Measurements from ENCODE around the gene MCEE. TPM values are rescaled to one million over a fixed set of nuclear protein-coding genes. Genes with fewer than 3 reads are reported as not detected.

Gene MCEE
- polyA plus RNA-seq, 2 of the 4 experiments (the other 2 are of a cell fraction) = 10.3 to 17.7 TPM

- FAIRE-seq (no peak), ATAC-seq (no peak), DNase-seq (ENCODE audit: low read depth in 1 of 2, low spot score in 1 of 2) (no peak)
- WGBS (ENCODE audit: missing lambda C conversion rate) = 93% methylated on average over 8 of the region's 8 CpGs
- ChIA-PET POLR2A (no interaction called here), CTCF (interaction anchor here (1.1 to 1.8 kb wide), 2 partner anchors 27 to 63 kb away, joined by 3 to 5 read pairs; no protein-coding TSS in a partner anchor)
- Histone ChIP-seq H3K4me1 (peaks cover 9% of the 10 kb centered on the region; the same call in 2 of the 3 replicates), H3K4me3 (no peak overlapping the region), H3K9me3 (no peaks in the 10 kb centered on the region), H3K27ac (no peak overlapping the region), H3K4me2 (no peak overlapping the region)
- no peak for TF ChIP-seq HOXB13 (CRISPR knock-in tag; IDR thresholded peaks at IDR 0.05; ENCODE audit: low read depth)
- TF ChIP-seq FOSB (CRISPR knock-in tag; IDR thresholded peaks at IDR 0.05) = no peak
- no peak for TF ChIP-seq RNF2 (IDR thresholded peaks at IDR 0.05; ENCODE audit: borderline replicate concordance, low read depth)
- TF ChIP-seq NPAS2 (CRISPR knock-in tag; IDR thresholded peaks at IDR 0.05; ENCODE audit: borderline replicate concordance) = no peak
- no peak for TF ChIP-seq SREBF2 (IDR thresholded peaks at IDR 0.05)
- no peak for TF ChIP-seq ATOH8 (CRISPR knock-in tag; IDR thresholded peaks at IDR 0.05; ENCODE audit: low read depth)
- TF ChIP-seq ZFP36 (IDR thresholded peaks at IDR 0.05; ENCODE audit: borderline replicate concordance, partially characterized antibody) = no peak
- TF ChIP-seq REST (IDR thresholded peaks at IDR 0.05) = no peak
- no peak for TF ChIP-seq CBX8 (IDR thresholded peaks at IDR 0.05)
- TF ChIP-seq ZNF302 (CRISPR knock-in tag; IDR thresholded peaks at IDR 0.05) = no peak
- no peak for TF ChIP-seq ZC3H11A (IDR thresholded peaks at IDR 0.05)
- TF ChIP-seq EHMT2 (IDR thresholded peaks at IDR 0.05; ENCODE audit: low read depth) = no peak
- no peak for TF ChIP-seq TP53 (CRISPR knock-in tag; IDR thresholded peaks at IDR 0.05)
- no peak for TF ChIP-seq HEYL (CRISPR knock-in tag; IDR thresholded peaks at IDR 0.05)
- no peak for TF ChIP-seq CEBPB (IDR thresholded peaks at IDR 0.05)
- no peak for TF ChIP-seq RFX5 (IDR thresholded peaks at IDR 0.05)
- no peak for TF ChIP-seq MYC (IDR thresholded peaks at IDR 0.05; ENCODE audit: borderline replicate concordance, low read length)
- no peak for TF ChIP-seq CHD4 (IDR thresholded peaks at IDR 0.05; ENCODE audit: borderline replicate concordance)
- TF ChIP-seq ZSCAN20 (CRISPR knock-in tag; IDR thresholded peaks at IDR 0.05) = no peak
- no peak for TF ChIP-seq JUN (IDR thresholded peaks at IDR 0.05)
Measured at GRCh38 chr2:71073475-71073874, 56.6 kb downstream of the MCEE start.

GRCh38 chr2:71072492-71072891 lies 57.5 kb downstream of the MCEE start:
- no peak for ATAC-seq
- peaks cover 10% of the 10 kb centered on the region; the same call in 2 of the 3 replicates for H3K4me1 ChIP-seq
- WGBS (ENCODE audit: missing lambda C conversion rate) = 79% methylated on average over 4 of the region's 4 CpGs
- ChIA-PET CTCF (interaction anchor here (1.4 to 1.8 kb wide), 2 partner anchors 28 to 70 kb away, joined by 3 to 5 read pairs; no protein-coding TSS in a partner anchor), POLR2A (no interaction called here)
- no peak for DNase-seq (ENCODE audit: low read depth in 1 of 2, low spot score in 1 of 2)
- no peak overlapping the region for H3K27ac ChIP-seq
- TF ChIP-seq RNF2 (IDR thresholded peaks at IDR 0.05; ENCODE audit: borderline replicate concordance, low read depth) (no peak), NFE2L2 (conservative IDR thresholded peaks at IDR 0.05; ENCODE audit: low read length) (no peak), RARB (CRISPR knock-in tag; IDR thresholded peaks at IDR 0.05) (no peak)
- FAIRE-seq = no peak
- no peaks in the 10 kb centered on the region for H3K9me3 ChIP-seq
- no peak overlapping the region for H3K4me2 ChIP-seq
- H3K4me3 ChIP-seq = no peak overlapping the region
